Measurements from ENCODE around the gene MIEF2.

MIEF2 gene

GRCh38 chr17:18314731-18315561, 54.5 kb downstream of the MIEF2 start, which contains the start of the genes SMCR8 and TOP3A:
SMCR8 (plus strand) TSS chr17:18315293; CDS start chr17:18315790, 497 bp downstream.
TOP3A (minus strand) TSS chr17:18314994; CDS start chr17:18314778, 216 bp downstream.
- DNase-seq (ENCODE audit: low read depth in 1 of 2, low spot score in 1 of 2), result peak; percentile 84 to 93
- Histone ChIP-seq H3K4me3 (replicated peaks; ENCODE audit: insufficient read depth, low read length) (peak within 1 kb of the TSS; percentile 63), H3K27ac (replicated peaks) (peak within 1 kb of the TSS; percentile 96), H3K27me3 (ENCODE audit: insufficient read depth, poor library complexity, severe bottlenecking) (no peaks in the 10 kb centered on the region)
- TF ChIP-seq GABPA (IDR thresholded peaks at IDR 0.05; ENCODE audit: low read depth), result peak; percentile 76
- TF ChIP-seq POLR2AphosphoS5 (IDR thresholded peaks at IDR 0.05; ENCODE audit: low read depth), result no peak; the same call in 1 of the 2 replicates
- TF ChIP-seq, protein P1, sequence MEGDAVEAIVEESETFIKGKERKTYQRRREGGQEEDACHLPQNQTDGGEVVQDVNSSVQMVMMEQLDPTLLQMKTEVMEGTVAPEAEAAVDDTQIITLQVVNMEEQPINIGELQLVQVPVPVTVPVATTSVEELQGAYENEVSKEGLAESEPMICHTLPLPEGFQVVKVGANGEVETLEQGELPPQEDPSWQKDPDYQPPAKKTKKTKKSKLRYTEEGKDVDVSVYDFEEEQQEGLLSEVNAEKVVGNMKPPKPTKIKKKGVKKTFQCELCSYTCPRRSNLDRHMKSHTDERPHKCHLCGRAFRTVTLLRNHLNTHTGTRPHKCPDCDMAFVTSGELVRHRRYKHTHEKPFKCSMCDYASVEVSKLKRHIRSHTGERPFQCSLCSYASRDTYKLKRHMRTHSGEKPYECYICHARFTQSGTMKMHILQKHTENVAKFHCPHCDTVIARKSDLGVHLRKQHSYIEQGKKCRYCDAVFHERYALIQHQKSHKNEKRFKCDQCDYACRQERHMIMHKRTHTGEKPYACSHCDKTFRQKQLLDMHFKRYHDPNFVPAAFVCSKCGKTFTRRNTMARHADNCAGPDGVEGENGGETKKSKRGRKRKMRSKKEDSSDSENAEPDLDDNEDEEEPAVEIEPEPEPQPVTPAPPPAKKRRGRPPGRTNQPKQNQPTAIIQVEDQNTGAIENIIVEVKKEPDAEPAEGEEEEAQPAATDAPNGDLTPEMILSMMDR (IDR thresholded peaks at IDR 0.05; ENCODE audit: insufficient read depth, low read length), result no peak
- TF ChIP-seq, protein P2, sequence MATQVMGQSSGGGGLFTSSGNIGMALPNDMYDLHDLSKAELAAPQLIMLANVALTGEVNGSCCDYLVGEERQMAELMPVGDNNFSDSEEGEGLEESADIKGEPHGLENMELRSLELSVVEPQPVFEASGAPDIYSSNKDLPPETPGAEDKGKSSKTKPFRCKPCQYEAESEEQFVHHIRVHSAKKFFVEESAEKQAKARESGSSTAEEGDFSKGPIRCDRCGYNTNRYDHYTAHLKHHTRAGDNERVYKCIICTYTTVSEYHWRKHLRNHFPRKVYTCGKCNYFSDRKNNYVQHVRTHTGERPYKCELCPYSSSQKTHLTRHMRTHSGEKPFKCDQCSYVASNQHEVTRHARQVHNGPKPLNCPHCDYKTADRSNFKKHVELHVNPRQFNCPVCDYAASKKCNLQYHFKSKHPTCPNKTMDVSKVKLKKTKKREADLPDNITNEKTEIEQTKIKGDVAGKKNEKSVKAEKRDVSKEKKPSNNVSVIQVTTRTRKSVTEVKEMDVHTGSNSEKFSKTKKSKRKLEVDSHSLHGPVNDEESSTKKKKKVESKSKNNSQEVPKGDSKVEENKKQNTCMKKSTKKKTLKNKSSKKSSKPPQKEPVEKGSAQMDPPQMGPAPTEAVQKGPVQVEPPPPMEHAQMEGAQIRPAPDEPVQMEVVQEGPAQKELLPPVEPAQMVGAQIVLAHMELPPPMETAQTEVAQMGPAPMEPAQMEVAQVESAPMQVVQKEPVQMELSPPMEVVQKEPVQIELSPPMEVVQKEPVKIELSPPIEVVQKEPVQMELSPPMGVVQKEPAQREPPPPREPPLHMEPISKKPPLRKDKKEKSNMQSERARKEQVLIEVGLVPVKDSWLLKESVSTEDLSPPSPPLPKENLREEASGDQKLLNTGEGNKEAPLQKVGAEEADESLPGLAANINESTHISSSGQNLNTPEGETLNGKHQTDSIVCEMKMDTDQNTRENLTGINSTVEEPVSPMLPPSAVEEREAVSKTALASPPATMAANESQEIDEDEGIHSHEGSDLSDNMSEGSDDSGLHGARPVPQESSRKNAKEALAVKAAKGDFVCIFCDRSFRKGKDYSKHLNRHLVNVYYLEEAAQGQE (IDR thresholded peaks at IDR 0.05; ENCODE audit: insufficient replicate concordance, low read depth), result peak; percentile 62
- no peak for TF ChIP-seq SPI1 (IDR thresholded peaks at IDR 0.05; ENCODE audit: borderline replicate concordance, low read depth)

DNA sequence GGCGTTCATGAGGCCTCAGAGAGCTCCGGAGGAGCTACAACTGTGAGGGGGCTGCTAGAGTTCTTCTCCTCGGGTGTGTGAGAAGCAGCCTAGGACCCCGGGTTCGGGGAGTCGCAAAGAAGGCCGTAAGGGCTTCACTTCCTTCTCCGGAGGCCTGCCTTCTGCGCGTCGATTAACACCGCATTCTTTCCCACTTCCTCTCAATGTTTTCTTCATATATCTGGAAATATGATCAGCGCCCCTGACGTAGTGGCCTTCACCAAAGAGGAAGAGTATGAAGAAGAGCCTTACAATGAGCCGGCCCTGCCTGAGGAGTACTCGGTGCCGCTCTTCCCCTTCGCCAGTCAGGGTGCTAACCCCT, 55.1 kb downstream of the MIEF2 start:
- H3K27me3 ChIP-seq (ENCODE audit: insufficient read depth, poor library complexity, severe bottlenecking), result no peaks in the 10 kb centered on the region
- TF ChIP-seq, protein P1 (IDR thresholded peaks at IDR 0.05; ENCODE audit: insufficient read depth, low read length), result no peak
- TF ChIP-seq GABPA (IDR thresholded peaks at IDR 0.05; ENCODE audit: low read depth) (no peak), POLR2AphosphoS5 (IDR thresholded peaks at IDR 0.05; ENCODE audit: low read depth) (no peak), SPI1 (IDR thresholded peaks at IDR 0.05; ENCODE audit: borderline replicate concordance, low read depth) (peak; percentile 67)
- TF ChIP-seq, protein P2 (IDR thresholded peaks at IDR 0.05; ENCODE audit: insufficient replicate concordance, low read depth), result no peak
- peak overlapping the region; percentile 55 for H3K4me3 ChIP-seq (replicated peaks; ENCODE audit: insufficient read depth, low read length)
- peak overlapping the region; percentile 96 for H3K27ac ChIP-seq (replicated peaks)
- peak in 1 of 2 experiments; percentile 48 for DNase-seq (ENCODE audit: low read depth in 1 of 2, low spot score in 1 of 2)

DNA sequence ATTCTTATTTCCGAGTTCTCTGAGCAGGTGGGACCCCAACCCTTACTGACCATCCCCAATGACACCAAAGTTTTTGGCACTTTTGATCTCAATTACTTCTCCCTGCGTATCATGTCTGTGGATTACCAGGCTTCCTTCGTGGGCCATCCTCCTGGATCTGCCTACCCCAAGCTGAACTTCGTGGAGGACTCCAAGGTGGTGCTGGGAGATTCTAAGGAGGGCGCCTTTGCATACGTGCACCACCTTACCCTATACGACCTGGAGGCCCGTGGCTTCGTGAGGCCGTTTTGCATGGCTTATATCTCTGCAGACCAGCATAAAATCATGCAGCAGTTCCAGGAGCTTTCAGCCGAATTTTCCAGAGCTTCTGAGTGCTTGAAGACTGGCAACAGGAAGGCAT, 55.5 kb downstream of the MIEF2 start:
- no peaks in the 10 kb centered on the region for H3K27me3 ChIP-seq (ENCODE audit: insufficient read depth, poor library complexity, severe bottlenecking)
- H3K4me3 ChIP-seq (replicated peaks; ENCODE audit: insufficient read depth, low read length), result peak overlapping the region; percentile 55
- H3K27ac ChIP-seq (replicated peaks), result peak overlapping the region; percentile 96
- no peak for DNase-seq (ENCODE audit: low read depth in 1 of 2, low spot score in 1 of 2)
- TF ChIP-seq POLR2AphosphoS5 (IDR thresholded peaks at IDR 0.05; ENCODE audit: low read depth), result no peak
- no peak for TF ChIP-seq GABPA (IDR thresholded peaks at IDR 0.05; ENCODE audit: low read depth)
- TF ChIP-seq, protein P2 (IDR thresholded peaks at IDR 0.05; ENCODE audit: insufficient replicate concordance, low read depth), result no peak
- TF ChIP-seq SPI1 (IDR thresholded peaks at IDR 0.05; ENCODE audit: borderline replicate concordance, low read depth), result no peak
- TF ChIP-seq, protein P1 (IDR thresholded peaks at IDR 0.05; ENCODE audit: insufficient read depth, low read length), result no peak

Measured in HL-60 (cell line).